IMR-90 (cell line): ENCODE measurements around the gene RC3H2. TPM values are rescaled to one million over a fixed set of nuclear protein-coding genes. Genes with fewer than 3 reads are reported as not detected.

ENCODE experiments used
- ATAC-seq: fragments of 200-7000 bp; cut with Tn5 transposase; 2 replicates; pipeline ENCODE4 v1.9.1; 2020; ENCODE audit warnings: low read depth, mild to moderate bottlenecking, moderate library complexity
- BruUV-seq: library from RNA; stranded (reverse); fragments of 400-500 nt; replicated peaks from 2 replicates; lab custom pipeline; 2021; lab: Mats Ljungman, UMichigan
- CTCF ChIA-PET: fragments of 300-600 bp; formaldehyde crosslinking; extraction: SDS; loops from one replicate; lab custom pipeline; 2021; ENCODE audit warnings: antibody characterized with exemption; lab: Yijun Ruan, JAX
- POLR2A ChIA-PET: fragments of 300-600 bp; sonication (Branson Sonifier 250); formaldehyde crosslinking; loops from one replicate; lab custom pipeline; 2022; ENCODE audit warnings: antibody characterized with exemption; ENCODE audit not compliant: unreplicated experiment; lab: Charles Lee
- DNase-seq: peaks from one replicate; pipeline ENCODE4 v3.0.0; 2013
- H2AFZ ChIP-seq: replicated peaks from 2 replicates; pipeline ENCODE3; 2013; ENCODE audit warnings: low read length, mild to moderate bottlenecking; ENCODE audit not compliant: poor library complexity
- H2AK5ac ChIP-seq: 2 replicates; pipeline ENCODE4 v1.6.1; 2013; ENCODE audit warnings: low read depth, low read length, inconsistent platforms
- H2AK9ac ChIP-seq: replicated peaks from 2 replicates; pipeline ENCODE3; 2013; ENCODE audit warnings: mild to moderate bottlenecking, low read depth, low read length, moderate library complexity; ENCODE audit not compliant: poor library complexity
- H2BK120ac ChIP-seq: 2 replicates; pipeline ENCODE4 v1.6.1; 2013; ENCODE audit warnings: low read depth, low read length, inconsistent platforms
- H2BK15ac ChIP-seq: 3 replicates; pipeline ENCODE4 v1.6.1; 2013; ENCODE audit warnings: low read depth, low read length, inconsistent platforms
- H2BK20ac ChIP-seq: 2 replicates; pipeline ENCODE4 v1.6.1; 2013; ENCODE audit warnings: low read depth, mild to moderate bottlenecking, inconsistent platforms, low read length, moderate library complexity
- H2BK5ac ChIP-seq: 2 replicates; pipeline ENCODE4 v1.6.1; 2013; ENCODE audit warnings: mild to moderate bottlenecking, low read depth, low read length, inconsistent platforms; ENCODE audit not compliant: poor library complexity, severe bottlenecking
- H3K14ac ChIP-seq: replicated peaks from 2 replicates; pipeline ENCODE4 v1.6.1; 2013; ENCODE audit warnings: low read depth, low read length, inconsistent platforms
- H3K18ac ChIP-seq: 2 replicates; pipeline ENCODE4 v1.6.1; 2013; ENCODE audit warnings: low read depth, low read length, control low read depth
- H3K23ac ChIP-seq: 2 replicates; pipeline ENCODE4 v1.6.1; 2013; ENCODE audit warnings: low read depth, low read length, inconsistent platforms
- H3K27ac ChIP-seq: 2 replicates; pipeline ENCODE4 v1.5.1; 2013; ENCODE audit warnings: mild to moderate bottlenecking, control low read depth, low read length; ENCODE audit not compliant: insufficient read depth
- H3K27me3 ChIP-seq: 2 replicates; pipeline ENCODE4 v1.6.1; 2013; ENCODE audit warnings: low read length; ENCODE audit not compliant: control insufficient read depth, insufficient read depth
- H3K36me3 ChIP-seq: 2 replicates; pipeline ENCODE4 v1.6.1; 2013; ENCODE audit warnings: low read length, mixed read lengths; ENCODE audit not compliant: control insufficient read depth, insufficient read depth
- H3K4ac ChIP-seq: 2 replicates; pipeline ENCODE4 v1.6.1; 2013; ENCODE audit warnings: low read depth, low read length, inconsistent platforms
- H3K4me1 ChIP-seq: 2 replicates; pipeline ENCODE4 v1.6.1; 2013; ENCODE audit warnings: low read length, mixed read lengths; ENCODE audit not compliant: control insufficient read depth, insufficient read depth
- H3K4me2 ChIP-seq: 2 replicates; pipeline ENCODE4 v1.6.1; 2013; ENCODE audit warnings: low read depth, mild to moderate bottlenecking, control low read depth, low read length, moderate library complexity
- H3K4me3 ChIP-seq: 2 replicates; pipeline ENCODE4 v1.5.1; 2013; ENCODE audit warnings: low read depth, mild to moderate bottlenecking, control low read depth, low read length, moderate library complexity; ENCODE audit not compliant: insufficient read depth
- H3K56ac ChIP-seq: 2 replicates; pipeline ENCODE4 v1.6.1; 2013; ENCODE audit warnings: low read length, inconsistent platforms; ENCODE audit not compliant: insufficient read depth; ENCODE audit errors: extremely low read depth
- H3K79me1 ChIP-seq, 2 experiments: 2 replicates each; pipeline ENCODE4 v1.6.1; 2013; ENCODE audit warnings: low read length in 2 of 2, inconsistent platforms in 1 of 2, low read depth in 1 of 2
- H3K9ac ChIP-seq: 2 replicates; pipeline ENCODE4 v1.6.1; 2013; ENCODE audit warnings: low read depth, low read length, control low read depth
- H3K9me1 ChIP-seq: 2 replicates; pipeline ENCODE4 v1.6.1; 2013; ENCODE audit warnings: low read length, inconsistent platforms; ENCODE audit not compliant: insufficient read depth
- H3K9me3 ChIP-seq: 2 replicates; pipeline ENCODE4 v1.6.1; 2013; ENCODE audit warnings: low read length; ENCODE audit not compliant: control insufficient read depth, insufficient read depth
- H4K20me1 ChIP-seq: 2 replicates; pipeline ENCODE4 v1.6.1; 2013; ENCODE audit warnings: low read length, inconsistent platforms; ENCODE audit not compliant: insufficient read depth
- H4K5ac ChIP-seq: 2 replicates; pipeline ENCODE4 v1.6.1; 2013; ENCODE audit warnings: mild to moderate bottlenecking, low read depth, low read length, control low read depth
- H4K8ac ChIP-seq, 2 experiments: 2 replicates each; pipeline ENCODE4 v1.6.1; 2013; ENCODE audit warnings: low read depth in 2 of 2, low read length in 2 of 2, control low read depth in 1 of 2, inconsistent platforms in 1 of 2
- H4K91ac ChIP-seq: 2 replicates; pipeline ENCODE4 v1.6.1; 2013; ENCODE audit warnings: low read depth, low read length, inconsistent platforms; ENCODE audit not compliant: insufficient read depth
- BHLHE40 ChIP-seq: fragments of 150-350 bp; IDR thresholded peaks from 2 replicates; pipeline ENCODE4 v1.6.1; 2016; ENCODE audit warnings: mild to moderate bottlenecking, low read depth, low read length
- CEBPB ChIP-seq: IDR thresholded peaks from 2 replicates; pipeline ENCODE4 v1.6.1; 2012; ENCODE audit warnings: low read depth, low read length, improper control_type of control experiment
- CHD1 ChIP-seq: IDR thresholded peaks from 2 replicates; pipeline ENCODE4 v1.6.1; 2012; ENCODE audit warnings: low read depth, low read length, improper control_type of control experiment
- CTCF ChIP-seq: conservative IDR thresholded peaks from 2 replicates; pipeline ENCODE4 v1.5.1; 2012; ENCODE audit warnings: mild to moderate bottlenecking, low read depth, low read length, improper control_type of control experiment
- ELK1 ChIP-seq: fragments of 150-350 bp; IDR thresholded peaks from 2 replicates; pipeline ENCODE4 v1.6.1; 2016; ENCODE audit warnings: low read depth, mild to moderate bottlenecking, low read length, moderate library complexity, borderline replicate concordance
- FOS ChIP-seq: fragments of 150-350 bp; IDR thresholded peaks from 2 replicates; pipeline ENCODE4 v1.6.1; 2016; ENCODE audit warnings: low read depth, low read length
- MAFK ChIP-seq: IDR thresholded peaks from 2 replicates; pipeline ENCODE4 v1.6.1; 2012; ENCODE audit warnings: low read depth, low read length, improper control_type of control experiment
- MAZ ChIP-seq: IDR thresholded peaks from 2 replicates; pipeline ENCODE4 v1.6.1; 2012; ENCODE audit warnings: low read depth, mild to moderate bottlenecking, low read length, improper control_type of control experiment, moderate library complexity, borderline replicate concordance
- MXI1 ChIP-seq: IDR thresholded peaks from 2 replicates; pipeline ENCODE4 v1.6.1; 2012; ENCODE audit warnings: low read depth, mild to moderate bottlenecking, low read length, moderate library complexity, borderline replicate concordance
- NFE2L2 ChIP-seq: fragments of 150-350 bp; IDR thresholded peaks from 2 replicates; pipeline ENCODE4 v1.6.1; 2016; ENCODE audit warnings: low read depth, mild to moderate bottlenecking, low read length
- POLR2A ChIP-seq: IDR thresholded peaks from 2 replicates; pipeline ENCODE4 v1.6.1; 2012; ENCODE audit warnings: mild to moderate bottlenecking, low read depth, low read length
- RAD21 ChIP-seq: IDR thresholded peaks from 2 replicates; pipeline ENCODE4 v1.6.1; 2012; ENCODE audit warnings: low read length, improper control_type of control experiment
- RCOR1 ChIP-seq: IDR thresholded peaks from 2 replicates; pipeline ENCODE4 v1.6.1; 2012; ENCODE audit warnings: mild to moderate bottlenecking, low read length, improper control_type of control experiment; ENCODE audit not compliant: insufficient replicate concordance
- RFX5 ChIP-seq: IDR thresholded peaks from 2 replicates; pipeline ENCODE4 v1.8.0; 2012; ENCODE audit warnings: low read depth, mild to moderate bottlenecking, low read length, moderate library complexity
- SMC3 ChIP-seq: fragments of 150-350 bp; IDR thresholded peaks from 2 replicates; pipeline ENCODE4 v1.6.1; 2016; ENCODE audit warnings: low read depth, mild to moderate bottlenecking, antibody characterized with exemption, low read length, moderate library complexity
- USF2 ChIP-seq: fragments of 150-350 bp; IDR thresholded peaks from 2 replicates; pipeline ENCODE4 v1.6.1; 2017; ENCODE audit warnings: mild to moderate bottlenecking, antibody characterized with exemption, low read length, low read depth
- WGBS, 2 experiments: methylation state at CpG; one replicate each; pipeline versions ENCODE4 v1.1.5 to v1.1.7; 2013; ENCODE audit warnings: missing lambda C conversion rate in 2 of 2; ENCODE audit not compliant: insufficient read length in 1 of 2; ENCODE audit errors: extremely low coverage in 2 of 2; 5-methylcytosine and 5-hydroxymethylcytosine counted together
- dilution Hi-C: fragments of 300-500 bp; cut with HindIII; formaldehyde crosslinking; loops from one replicate; pipeline ENCODE4 v1.14.3; 2018; ENCODE audit warnings: low sequenced_read_pairs; ENCODE audit not compliant: unreplicated experiment
- in situ Hi-C: fragments of 300-500 bp; cut with MboI; formaldehyde crosslinking; loops from 3 replicates; pipeline ENCODE4 v1.14.3; 2019; ENCODE audit warnings: low sequenced_read_pairs, inconsistent platforms, mixed read lengths
- intact Hi-C: fragments of 100-400 bp; cut with micrococcal nuclease; formaldehyde crosslinking; loops from 2 replicates; pipeline ENCODE4 v1.10.0; 2022
- polyA plus RNA-seq, 3 experiments: library from polyadenylated mRNA; depleted of rRNA; stranded (reverse); fragments of >200 nt; gene quantifications; 2 replicates each; pipeline ENCODE4 v1.2.3, GENCODE V29; 2012; ENCODE audit warnings: low replicate concordance in 1 of 3
- total RNA-seq: library from RNA; depleted of rRNA; stranded (reverse); fragments of >200 nt; gene quantifications from 2 replicates; pipeline ENCODE4 v1.2.3, GENCODE V29; 2012

Gene RC3H2
- total and polyA plus RNA-seq, 2 of the 4 experiments (the other 2 are of a cell fraction) = 14.7 to 58.4 TPM

GRCh38 chr9:122897969-122898368, 7.2 kb downstream of the RC3H2 start:
- H3K14ac ChIP-seq = no peak overlapping the region

More at GRCh38 chr9:122897969-122898368, 7.2 kb downstream of the RC3H2 start:
- ChIA-PET CTCF (interaction anchor here (0.9 kb wide), 1 partner anchor 327 kb away, joined by 6 read pairs; no protein-coding TSS in a partner anchor), POLR2A (no interaction called here)
- no peak overlapping the region for H3K23ac ChIP-seq
- H2AK5ac ChIP-seq = no peak overlapping the region
- BruUV-seq = no TSS peak
- ATAC-seq (no peak), DNase-seq (peak; percentile 46)
- no peak overlapping the region for H2BK120ac ChIP-seq
- no peak overlapping the region for H2BK15ac ChIP-seq
- no peak overlapping the region for H2AK9ac ChIP-seq
- no peaks in the 10 kb centered on the region for H3K9me1 ChIP-seq
- TF ChIP-seq RAD21 (no peak), NFE2L2 (no peak), FOS (no peak), RFX5 (no peak), CEBPB (no peak), RCOR1 (no peak), MAZ (no peak), CHD1 (no peak), ELK1 (no peak), USF2 (no peak), POLR2A (no peak), SMC3 (no peak), CTCF (no peak), MXI1 (no peak), BHLHE40 (no peak), MAFK (no peak)
- H3K18ac ChIP-seq = no peak overlapping the region
- no peak overlapping the region for H3K27ac ChIP-seq
- no peaks in the 10 kb centered on the region for H3K9me3 ChIP-seq
- H2AFZ ChIP-seq = no peak overlapping the region
- no peak overlapping the region for H4K5ac ChIP-seq
- no peaks in the 10 kb centered on the region for H3K27me3 ChIP-seq
- no peak overlapping the region for H3K56ac ChIP-seq
- no peak overlapping the region for H3K4me2 ChIP-seq
- dilution Hi-C loops = loop anchor here (25.0 kb wide), 1 partner anchor 89 kb away; no protein-coding TSS in a partner anchor
- no peak overlapping the region for H2BK5ac ChIP-seq
- in situ Hi-C loops = no loop called here
- H2BK20ac ChIP-seq = no peak overlapping the region
- H4K91ac ChIP-seq = no peak overlapping the region
- no peak overlapping the region for H3K4ac ChIP-seq
- H3K4me1 ChIP-seq = peaks cover 5% of the 10 kb centered on the region
- no peak overlapping the region for H4K8ac ChIP-seq
- no CpG with 5 or more reads among the region's 1 CpG for WGBS, 2 experiments
- peaks cover 7 to 27% of the 10 kb centered on the region in 2 experiments for H3K79me1 ChIP-seq
- intact Hi-C loops = loop anchor here (2.0 to 5.0 kb wide), 2 partner anchors 15 to 36 kb away; no protein-coding TSS in a partner anchor
- no peak overlapping the region for H3K4me3 ChIP-seq
- no peak overlapping the region for H3K9ac ChIP-seq
- peaks cover 28% of the 10 kb centered on the region for H4K20me1 ChIP-seq
- H3K36me3 ChIP-seq = peaks cover 19% of the 10 kb centered on the region
